GM21447 (cell line): Measurements from ENCODE around the gene TFB2M.
"Not testable (repeated sequence)": the region's sequence is repeated elsewhere in the genome, so short reads cannot be mapped to it uniquely, and the experiment has no call there.

Source experiments
- ATAC-seq: cut with Tn5 transposase; IDR thresholded peaks from one replicate; pipeline ENCODE4 v1.9.1; 2021; ENCODE audit not compliant: unreplicated experiment

The TFB2M gene, protein sequence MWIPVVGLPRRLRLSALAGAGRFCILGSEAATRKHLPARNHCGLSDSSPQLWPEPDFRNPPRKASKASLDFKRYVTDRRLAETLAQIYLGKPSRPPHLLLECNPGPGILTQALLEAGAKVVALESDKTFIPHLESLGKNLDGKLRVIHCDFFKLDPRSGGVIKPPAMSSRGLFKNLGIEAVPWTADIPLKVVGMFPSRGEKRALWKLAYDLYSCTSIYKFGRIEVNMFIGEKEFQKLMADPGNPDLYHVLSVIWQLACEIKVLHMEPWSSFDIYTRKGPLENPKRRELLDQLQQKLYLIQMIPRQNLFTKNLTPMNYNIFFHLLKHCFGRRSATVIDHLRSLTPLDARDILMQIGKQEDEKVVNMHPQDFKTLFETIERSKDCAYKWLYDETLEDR

DNA sequence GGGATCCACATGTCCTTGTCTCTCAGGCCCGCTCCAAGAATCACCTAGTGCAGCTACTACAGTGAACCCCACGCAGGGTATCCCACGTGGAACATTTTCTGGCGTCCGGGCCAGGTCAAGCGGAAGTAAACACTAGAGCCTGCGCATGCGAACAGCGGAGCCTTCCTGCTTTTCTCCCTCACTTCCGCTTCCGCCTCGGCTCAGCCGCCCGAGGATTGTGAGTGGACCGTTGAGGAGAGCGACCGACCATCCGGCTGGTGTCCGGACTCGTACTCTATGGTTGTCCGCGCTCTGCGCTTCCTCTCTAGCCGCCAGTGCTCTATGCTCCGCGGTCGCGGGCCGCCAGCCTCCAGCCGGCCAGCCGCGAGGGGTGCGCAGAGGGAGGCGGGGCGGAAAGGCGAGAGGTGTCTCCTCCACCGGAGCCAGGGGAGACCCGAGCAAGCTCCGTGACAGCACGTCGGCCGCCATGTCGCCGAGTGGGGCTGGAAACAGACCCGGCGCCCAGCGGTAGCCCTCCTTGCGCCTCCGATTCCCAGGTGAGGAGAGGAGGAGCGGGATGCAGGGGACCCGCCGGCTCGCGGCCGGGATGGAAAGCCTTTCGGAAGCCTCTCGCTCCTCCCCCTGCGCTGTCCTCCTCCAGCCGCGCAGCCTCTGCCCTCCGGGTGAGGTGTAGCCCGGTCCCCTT, at the start of gene TFB2M, which contains the start of gene CNST:
Gene TFB2M, minus strand, starts transcription at position 134 of the 685 bp plus-strand sequence. Its CDS starts 123 bp downstream, at position 11.
Gene CNST, plus strand, starts transcription at position 329 of the 685 bp plus-strand sequence. CDS start 25,107 bp downstream, outside the sequence.
- peak; percentile 90 for ATAC-seq

DNA sequence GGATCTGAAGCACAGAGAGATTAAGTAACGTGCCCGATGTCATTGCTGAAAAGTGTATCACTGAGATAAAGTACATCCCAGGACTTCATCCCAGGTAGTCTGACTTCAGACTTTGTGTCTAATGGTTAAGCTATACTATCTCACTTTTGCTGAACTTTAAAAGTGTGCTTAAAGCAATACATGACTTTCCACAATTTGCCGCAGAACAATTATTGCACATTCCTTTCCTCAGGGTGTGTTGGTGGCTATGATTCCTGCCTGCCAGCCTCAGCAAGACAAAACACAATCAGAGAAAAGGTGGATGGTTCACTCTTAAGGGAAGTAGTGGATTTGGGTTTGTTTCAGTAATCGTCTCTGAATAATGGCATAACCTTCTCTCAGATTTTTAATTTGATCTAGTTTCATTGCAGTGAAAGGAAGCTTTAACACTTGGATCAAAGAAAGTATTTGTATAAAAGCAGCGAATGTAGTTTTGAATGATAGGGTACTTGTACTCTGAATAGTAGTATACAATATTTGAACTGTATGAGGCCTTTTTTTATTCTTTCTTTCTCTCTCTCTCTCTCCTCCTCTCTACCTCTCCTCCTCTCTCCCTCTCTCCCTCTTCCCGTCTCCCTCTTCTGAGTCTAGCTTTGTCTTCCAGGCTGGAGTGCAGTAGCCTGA, 47.2 kb upstream of the TFB2M start:
- ATAC-seq = no peak

DNA sequence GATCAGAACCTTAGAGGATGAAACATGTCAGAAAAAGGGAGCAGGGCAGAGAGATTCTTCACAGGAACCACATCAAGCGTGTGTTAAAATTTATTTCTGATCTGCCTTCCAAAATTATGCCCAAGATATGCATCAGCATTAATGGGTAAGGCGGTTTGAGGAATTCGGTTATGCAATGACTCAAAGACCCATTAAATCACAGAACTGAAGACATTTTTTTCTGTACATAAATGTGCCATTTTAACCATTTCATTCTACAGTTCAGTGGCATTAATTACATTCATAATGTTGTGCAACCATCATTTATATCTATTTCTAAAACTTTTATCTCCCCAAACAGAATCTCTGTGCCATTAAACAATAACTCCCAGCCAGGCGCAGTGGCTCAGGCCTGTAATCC, 43.6 kb upstream of the TFB2M start:
- ATAC-seq = no peak

DNA sequence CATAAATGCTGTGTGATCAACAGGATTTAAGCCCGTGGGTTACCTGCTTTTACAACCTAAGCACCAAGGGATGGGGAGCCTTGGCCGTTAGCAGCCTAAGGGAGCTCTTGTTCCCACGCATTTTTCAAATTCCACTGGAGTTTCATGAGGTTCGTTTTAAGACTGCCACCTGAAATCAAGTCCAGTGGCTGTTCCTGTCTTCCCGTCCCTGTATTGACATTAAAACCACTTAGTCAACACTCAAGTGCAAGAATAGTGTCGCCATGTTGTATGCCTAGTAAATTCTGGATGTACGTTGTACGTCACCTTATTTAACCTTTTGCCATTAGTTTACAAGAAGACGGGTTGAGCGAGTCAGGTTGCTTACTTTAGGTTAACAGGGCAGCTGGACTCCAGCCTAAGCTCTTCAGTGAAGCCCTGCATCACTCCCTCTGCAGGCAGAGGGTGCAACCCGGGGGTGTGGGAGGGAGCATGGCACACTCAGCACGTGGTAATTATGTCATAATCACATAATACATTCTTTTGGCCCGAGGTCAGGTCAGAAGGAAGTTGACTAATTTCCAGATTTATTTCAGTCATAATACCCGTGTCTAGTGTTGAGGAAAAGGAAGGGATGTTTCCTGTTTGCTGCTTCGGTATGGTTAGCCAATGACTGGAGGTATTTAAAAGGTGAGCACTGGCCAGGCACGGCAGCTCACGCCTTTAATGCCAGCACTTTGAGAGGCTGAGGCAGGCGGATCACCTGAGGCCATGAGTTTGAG, 42.7 kb upstream of the TFB2M start:
- ATAC-seq = peak; percentile 74

DNA sequence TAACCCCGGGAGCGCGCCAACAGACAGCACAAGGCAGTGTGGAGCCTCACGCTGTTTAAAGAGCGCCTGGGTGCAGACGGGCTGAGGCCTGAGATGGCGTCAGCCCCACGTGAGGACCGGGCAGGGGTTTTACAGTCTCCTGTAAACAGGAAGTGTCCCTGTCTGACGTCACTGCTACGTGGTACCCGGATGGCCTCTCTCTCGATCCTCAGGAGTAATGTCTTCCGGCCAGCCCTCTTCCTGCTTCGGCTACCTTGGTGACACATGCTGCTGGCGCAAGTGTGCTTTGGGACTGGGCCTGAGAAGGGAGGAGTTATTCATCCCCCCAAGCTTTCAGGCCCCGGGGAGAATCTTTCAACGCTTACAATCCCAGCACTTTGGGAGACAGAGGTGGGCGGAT, 41.4 kb upstream of the TFB2M start:
- no peak for ATAC-seq

DNA sequence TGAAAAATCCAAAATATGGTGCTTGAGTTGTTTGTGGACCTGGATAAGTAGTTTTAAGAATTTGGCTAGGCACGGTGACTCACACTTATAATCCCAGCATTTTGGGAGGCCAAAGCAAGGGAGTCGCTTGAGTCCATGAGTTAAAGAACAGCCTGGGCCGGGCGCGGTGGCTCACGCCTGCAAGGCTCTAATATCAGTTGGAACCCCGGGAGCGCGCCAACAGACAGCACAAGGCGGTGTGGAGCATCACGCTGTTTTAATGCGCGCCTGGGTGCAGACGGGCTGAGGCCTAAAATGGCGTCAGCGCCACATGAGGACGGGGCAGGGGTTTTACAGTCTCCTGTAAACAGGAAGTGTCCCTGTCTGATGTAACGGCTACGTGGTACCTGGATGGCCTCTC, 39.2 kb upstream of the TFB2M start:
- not testable (repeated sequence) for ATAC-seq

DNA sequence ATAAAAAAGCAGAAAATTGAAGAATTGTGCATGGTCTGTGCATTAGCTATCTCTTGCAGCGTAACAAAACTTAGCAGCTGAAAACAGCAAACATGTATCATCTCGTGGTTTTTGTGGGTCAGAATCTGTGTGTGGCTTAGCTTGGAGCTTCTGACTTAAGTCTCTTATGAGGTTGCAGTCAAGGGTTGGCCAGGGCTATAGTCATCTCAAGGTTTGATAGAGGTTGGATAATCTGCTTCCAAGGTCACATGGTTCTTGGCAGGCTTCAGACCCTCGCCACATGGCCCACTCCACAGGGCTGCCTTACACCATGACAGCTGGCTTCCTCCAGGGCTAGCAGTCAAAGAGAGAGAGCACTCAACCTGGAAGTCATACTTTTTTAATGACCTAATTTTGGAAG, 36.1 kb upstream of the TFB2M start:
- no peak for ATAC-seq

DNA sequence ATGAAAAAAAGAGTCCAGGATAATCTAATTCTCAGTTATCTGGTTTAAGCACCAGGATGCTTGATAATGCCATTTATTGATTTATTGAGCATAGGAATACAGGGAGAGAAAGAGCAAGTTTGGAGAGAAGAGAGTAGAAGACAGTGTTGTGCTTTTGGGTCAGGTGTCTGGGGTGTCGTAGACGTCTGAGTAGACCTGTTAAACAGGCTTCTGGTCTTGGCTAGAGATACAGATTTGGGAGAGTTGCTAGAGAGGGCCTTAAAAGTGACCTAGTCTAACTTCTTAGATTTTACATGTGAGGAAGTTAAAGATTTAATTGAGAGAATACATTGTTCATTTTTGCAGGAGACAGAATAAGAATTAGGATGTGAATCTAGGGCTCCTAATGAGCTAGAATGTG, 34.5 kb upstream of the TFB2M start:
- no peak for ATAC-seq

DNA sequence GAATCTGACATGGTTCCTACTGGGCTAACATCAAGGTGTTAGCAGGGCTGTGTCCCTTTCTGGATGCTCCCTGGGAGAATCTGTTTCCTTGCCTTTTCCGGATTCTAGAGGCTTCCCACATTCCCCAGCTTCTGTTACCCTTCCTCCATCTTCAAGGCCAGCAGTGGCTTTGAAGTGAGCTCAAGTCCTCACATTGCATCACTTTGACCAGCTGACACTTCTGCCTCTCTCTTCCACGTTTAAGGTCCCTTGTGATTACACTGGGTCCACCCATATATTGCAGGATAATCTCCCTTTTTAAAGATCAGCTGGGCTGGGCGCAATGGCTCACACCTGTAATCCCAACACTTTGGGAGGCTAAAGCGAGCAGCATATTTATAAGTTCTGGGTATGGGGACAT, 33.3 kb upstream of the TFB2M start:
- ATAC-seq = no peak

DNA sequence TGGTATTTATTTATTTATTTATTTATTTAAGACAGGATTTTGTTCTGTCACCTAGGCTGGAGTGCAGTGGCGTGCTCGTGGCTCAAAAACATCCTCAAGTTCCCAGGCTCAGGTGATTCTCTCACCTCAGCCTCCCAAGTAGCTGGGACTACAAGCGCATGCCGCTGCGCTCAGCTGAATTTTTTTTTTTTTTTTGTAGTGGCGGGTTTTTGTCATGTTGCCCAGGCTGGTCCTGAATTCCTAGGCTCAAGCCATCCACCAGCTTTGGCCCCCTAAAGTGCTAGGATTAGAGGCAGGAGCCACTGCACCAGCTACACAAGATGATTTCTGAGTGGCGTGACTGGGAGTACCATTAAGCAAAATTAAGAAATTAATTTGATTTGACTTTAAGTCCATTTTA, 31.9 kb upstream of the TFB2M start:
- no peak for ATAC-seq

DNA sequence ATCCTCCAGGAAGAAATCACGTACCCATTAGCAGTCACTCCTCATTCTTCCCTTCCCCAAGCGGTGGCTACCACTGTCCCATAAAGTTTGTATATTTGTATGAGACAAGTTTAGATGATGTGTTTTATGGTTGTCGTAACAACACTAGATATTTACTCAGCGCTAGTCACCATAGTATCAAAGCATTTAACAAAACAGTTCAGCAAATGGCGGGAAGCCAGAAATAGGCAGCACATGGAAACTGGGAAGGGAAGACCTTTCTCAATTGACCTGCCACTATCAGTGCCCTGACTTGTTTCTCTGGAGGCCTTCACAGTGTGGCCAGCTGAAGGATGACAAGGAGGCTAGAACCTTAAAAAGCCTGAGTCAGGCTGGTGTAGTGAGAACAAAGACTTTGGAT, 31.3 kb upstream of the TFB2M start:
- no peak for ATAC-seq

DNA sequence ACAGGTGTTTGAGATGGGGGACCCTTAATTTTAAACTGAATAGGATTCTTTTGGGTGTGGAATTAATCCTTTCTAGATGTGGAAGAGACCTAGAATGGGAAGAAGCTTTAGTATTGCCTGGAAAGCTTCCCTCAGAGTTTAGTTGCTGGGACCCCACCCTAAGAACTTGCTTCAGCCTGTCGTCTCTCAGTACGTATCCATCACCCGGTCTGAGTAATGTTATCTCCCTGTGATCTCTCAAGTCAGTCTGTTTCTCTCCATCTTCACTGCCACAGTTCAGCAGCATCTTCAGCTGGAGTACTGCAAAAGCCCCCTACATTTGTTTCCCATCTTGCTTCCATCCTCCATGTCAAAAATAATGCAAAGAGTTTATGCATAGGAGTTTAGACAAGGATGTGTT, 29.1 kb upstream of the TFB2M start:
- no peak for ATAC-seq

DNA sequence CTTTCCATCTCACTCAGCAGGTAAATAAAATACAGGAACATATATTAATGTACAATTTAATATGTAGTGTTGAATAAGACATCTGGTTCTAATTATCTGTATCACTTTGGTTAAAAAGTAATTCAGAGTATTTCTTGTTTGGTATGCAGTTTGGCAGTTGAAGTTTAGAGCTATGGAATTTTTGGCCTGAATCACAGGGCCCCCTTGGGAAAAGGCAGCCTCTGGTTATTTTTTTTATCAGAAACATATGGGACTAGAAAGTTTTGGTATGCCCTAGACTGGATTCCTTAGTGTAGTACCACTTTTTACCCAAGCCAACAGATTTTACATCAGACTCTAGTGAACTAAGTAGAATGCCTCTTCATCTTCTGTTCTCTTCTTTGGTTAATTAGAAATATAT, 26.6 kb upstream of the TFB2M start:
- ATAC-seq = no peak

DNA sequence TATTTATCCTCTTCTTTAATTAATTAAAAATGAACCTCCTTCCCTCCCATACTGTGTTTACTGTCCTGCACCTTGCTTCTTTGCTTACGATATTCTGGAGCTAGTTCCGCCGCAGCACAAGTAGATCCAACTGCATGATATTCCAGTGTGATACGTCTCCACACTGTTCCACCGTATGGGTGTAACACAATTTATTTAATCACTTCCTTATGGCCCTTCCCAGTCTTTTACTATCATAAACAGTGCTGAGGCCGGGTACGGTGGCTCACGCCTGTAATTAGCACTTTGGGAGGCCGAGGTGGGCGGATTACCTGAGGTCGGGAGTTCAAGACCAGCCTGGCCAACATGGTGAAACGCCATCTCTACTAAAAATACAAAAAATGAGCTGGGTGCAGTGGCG, 25.9 kb upstream of the TFB2M start:
- ATAC-seq = no peak

DNA sequence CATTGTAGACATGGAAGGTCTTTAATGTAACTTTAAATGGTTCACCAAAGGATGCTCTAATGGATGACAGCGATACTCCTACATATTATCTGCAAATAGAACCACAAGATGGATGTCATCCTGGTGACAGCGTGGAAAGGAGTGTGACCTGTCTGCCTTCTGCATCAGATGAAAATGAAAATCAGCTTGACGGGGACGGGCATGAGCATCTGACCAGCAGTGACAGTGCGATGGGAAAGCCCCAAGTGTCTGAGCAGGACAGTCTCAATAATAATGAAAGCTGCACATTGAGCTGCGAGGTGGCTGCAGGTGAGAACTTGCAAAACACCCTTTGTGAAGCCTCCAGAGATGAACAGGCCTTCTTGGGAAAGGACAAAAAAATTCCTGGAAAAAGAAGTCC, 25.4 kb upstream of the TFB2M start:
- ATAC-seq = peak; percentile 98

DNA sequence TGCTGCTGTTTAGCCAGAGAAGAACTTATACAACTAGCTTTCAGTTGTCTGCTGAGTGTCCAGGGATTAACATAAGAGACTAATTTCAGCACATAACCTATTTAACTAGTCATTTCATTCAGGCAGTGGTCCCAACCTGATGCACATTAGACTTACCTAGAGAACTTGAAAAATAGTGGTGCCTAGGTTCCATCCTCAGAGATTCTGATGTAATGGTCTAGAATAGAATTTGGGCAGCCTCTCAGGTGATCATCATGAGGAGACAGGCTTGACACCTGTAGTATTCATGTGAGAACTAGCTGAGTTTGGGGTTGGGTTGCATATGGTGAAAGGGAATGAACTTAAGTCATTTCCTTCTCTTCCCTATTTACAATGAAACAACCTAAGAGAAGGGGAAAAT, 25.0 kb upstream of the TFB2M start:
- peak; percentile 48 for ATAC-seq

DNA sequence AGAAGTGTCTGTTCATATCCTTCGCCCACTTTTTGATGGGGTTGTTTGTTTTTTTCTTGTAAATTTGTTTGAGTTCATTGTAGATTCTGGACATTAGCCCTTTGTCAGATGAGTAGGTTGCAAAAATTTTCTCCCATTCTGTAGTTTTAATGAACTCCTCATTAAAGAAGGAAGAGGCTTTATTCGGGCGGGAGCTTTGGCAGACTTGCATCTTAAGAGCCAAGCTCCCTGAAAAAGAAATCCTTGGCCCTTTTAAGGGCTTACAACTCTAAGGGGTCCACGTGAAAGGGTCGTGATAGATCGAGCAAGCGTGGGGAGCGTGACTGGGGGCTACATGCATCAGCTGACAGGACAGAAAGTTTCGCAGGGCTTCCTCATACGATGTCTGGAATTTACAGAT, 23.9 kb upstream of the TFB2M start:
- not testable (repeated sequence) for ATAC-seq

DNA sequence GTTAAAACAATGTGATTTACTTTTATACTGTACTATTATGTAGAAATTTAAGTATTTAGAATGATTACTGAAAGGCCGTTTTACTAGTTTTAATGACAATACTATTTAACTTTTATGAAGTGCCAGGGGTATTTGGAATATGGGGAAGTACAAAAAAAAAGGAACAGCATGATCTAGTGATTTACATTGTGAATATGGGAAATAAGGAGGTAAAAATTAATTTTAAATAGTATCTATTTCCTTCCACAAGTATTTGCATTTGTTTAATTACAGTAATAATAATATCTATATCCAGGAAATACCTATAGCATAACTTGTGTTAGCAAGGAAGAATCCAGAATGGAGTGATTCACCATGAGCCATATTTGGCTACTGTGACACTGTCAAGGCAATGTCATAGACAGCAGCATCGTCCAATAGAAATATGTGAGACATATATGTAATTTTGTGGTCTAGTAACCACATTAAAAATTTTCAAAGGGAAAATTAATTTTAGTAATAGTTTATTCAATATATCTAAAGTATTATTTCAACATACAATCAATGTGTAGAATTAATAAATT, 22.2 kb upstream of the TFB2M start:
- ATAC-seq = no peak

DNA sequence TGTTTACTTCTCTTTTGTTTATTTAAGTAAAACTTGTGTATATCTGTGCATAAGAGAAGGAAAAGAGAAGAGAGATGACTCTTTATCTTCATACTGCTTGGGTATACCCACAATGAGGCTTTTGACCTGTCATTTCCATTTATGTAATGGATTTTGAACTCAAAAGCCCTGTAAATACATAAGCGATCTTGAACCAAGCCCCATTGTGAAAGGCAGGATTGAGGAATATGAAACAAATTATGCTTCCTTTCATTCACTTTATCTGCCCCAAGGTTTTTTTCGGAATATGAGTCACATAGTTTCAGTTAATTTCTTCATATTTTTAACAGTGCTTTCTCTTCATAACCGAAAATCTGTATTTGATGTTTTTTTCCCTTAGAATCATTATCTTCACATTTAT, 21.5 kb upstream of the TFB2M start:
- no peak for ATAC-seq

DNA sequence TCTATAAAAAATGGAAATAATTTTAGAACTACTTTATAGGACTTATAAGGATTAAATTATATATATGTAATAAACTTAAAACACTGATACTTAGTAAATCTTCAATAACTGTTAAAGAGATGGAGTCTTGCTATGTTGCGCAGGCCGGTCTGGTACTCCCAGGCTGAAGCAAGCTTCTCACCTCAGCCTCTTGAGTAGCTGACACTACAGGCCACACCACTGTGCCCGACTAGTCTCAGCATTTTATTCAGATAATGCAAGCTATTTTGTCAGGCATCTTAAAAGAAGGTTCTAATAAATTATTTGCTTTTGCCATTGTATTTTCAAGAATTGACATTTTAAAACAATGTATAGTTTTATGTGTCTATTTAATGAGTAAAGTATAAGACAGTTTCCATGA, 21.0 kb upstream of the TFB2M start:
- ATAC-seq = no peak
